Right forelimb (tissue), 1 donor: ENCODE results near the gene DNAH10.
A peak's percentile ranks its signal among the peaks of the same experiment; 100 is the strongest.

Source experiments
- DNase-seq: peaks from one replicate; pipeline ENCODE4 v3.0.0-alpha.2; 2018

DNAH10 gene

DNA sequence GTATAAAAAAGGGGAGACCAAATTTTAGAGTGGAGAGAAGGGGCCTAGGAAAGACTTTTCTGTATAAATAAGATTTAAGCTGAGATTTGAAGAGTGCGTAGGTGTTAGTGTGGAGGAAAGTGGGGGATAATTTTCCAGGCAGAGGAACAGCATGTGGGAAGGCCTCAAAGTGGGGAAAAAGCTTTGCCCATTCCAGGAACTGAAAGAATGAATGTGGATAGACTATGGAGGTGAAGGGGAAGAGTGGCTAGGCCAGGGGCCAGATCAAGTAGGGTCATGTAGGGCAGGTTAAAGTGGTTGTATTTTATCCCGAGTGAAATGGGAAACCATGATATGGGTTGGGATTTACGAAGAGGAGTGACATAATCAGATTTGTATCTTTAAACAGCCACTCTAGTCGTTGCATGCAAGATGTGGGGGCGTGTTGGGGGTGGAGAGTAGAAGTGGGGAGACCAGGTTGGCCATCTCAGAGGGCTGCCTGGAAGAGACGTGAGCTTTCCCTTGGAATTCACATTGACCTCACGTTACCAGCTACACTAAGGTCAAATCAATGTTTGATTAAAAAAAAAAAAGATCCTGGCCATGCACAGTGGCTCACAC, 214.2 kb downstream of the DNAH10 start:
- no peak for DNase-seq

DNA sequence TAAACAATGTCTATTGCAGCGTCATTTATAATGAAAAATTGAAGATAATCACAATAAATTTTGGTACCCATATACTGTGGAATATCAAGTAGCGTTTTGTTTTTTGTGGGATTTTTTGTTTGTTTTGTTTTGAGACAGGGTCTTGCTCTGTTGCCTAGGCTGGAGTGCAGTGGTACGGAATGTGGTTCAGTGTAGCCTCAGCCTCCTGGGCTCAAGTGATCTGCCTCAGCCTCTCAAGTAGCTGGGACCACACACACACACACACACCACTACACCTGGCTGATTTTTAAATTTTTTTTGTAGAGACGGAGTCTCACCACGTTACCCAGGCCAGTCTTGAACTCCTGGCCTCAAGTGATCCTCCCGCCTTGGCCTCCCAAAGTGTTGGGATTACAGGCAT, 217.5 kb downstream of the DNAH10 start:
- no peak for DNase-seq

DNA sequence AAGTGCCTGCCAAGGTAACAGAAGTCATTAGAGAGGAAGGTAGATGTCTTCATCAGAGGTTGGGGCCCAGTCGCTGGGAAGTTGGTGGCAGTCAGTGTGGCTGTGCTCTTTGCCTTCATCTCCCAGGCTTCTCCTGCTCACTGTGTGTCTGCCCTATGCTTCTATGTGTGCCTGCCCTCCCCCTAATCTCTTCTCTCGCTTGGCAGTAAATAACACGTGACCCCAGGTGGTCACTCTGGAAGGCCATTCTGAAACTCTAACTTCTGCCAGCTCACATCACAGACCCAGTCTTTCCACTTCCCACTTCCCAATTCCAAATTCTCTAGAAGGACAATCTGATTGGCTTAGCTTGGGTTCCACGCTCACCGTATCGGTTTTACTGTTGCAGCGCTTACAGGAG, 220.2 kb downstream of the DNAH10 start:
- DNase-seq = no peak

DNA sequence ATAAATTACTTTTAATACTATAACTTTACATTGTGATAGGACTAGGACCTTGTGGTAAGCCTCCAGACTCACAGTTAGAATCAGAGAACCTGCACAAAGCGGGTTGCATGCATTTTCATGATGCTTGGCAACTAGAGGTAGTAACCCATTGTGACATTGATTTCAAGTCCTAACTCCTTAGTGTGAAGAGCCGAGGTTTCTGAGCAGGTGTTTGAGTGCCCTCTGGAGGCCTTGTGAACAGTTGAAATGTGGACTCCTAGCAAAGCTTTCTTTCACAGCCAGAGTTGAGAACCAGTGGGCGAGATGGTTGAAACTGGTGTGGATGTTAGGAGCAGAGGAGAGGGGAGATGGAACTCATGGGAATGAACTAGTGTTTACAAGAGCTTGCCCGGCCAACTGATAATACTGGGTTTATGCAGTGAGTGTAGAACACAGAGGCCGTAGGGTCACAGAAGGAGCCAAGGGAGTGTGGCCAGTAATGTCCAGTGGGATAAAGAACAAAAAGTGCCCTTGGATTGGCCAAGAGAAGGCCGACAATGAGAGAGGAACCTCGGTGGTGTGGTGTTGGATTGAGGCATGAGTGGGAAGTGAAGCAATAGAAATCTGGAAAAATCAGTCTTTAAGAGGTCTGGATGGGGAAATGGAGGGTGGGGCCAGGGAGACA, 221.9 kb downstream of the DNAH10 start:
- DNase-seq = peak; percentile 53

DNA sequence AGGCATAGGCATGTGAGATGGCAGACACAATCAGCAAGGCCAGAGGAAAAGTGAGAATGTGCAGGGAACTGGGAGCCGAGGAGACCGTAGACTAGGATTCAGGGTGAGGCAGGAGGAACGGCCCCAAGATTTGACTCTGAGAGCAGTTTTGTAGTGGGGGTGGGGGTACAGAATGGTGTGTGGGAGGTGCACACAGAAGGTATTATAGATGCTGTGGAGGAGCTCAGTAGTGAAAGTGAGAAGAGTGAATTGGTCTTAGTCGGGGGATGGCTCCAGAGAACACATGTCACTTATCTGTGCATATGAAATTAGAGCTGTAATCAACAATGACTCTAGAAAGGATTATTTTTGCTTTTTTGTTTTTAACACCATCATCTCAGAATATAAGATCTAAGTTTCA, 222.8 kb downstream of the DNAH10 start:
- no peak for DNase-seq
